RWPE2 (cell line): Measurements from ENCODE around the gene DPH6.
"Not testable (repeated sequence)": the region's sequence is repeated elsewhere in the genome, so short reads cannot be mapped to it uniquely, and the experiment has no call there.

Source experiments
- ATAC-seq: fragments of 200-7000 bp; cut with Tn5 transposase; 3 replicates; pipeline ENCODE4 v1.9.1; 2021; ENCODE audit warnings: low read depth
- DNase-seq: peaks from one replicate; pipeline ENCODE4 v3.0.0-alpha.2; 2020; ENCODE audit warnings: low spot score
- H3K27ac ChIP-seq: fragments of 450-650 bp; 2 replicates; pipeline ENCODE4 v1.5.1; 2017; ENCODE audit warnings: mild to moderate bottlenecking; ENCODE audit not compliant: poor library complexity, severe bottlenecking
- H3K27me3 ChIP-seq: fragments of 250-450 bp; sonication (Bioruptor Pico); 2 replicates; pipeline ENCODE4 v1.5.1; 2021; ENCODE audit warnings: mild to moderate bottlenecking, moderate library complexity; ENCODE audit not compliant: insufficient read depth, poor library complexity, severe bottlenecking
- H3K36me3 ChIP-seq: fragments of 250-450 bp; sonication (Bioruptor Pico); 2 replicates; pipeline ENCODE4 v1.5.1; 2020; ENCODE audit warnings: low read depth, mild to moderate bottlenecking, moderate library complexity
- H3K4me1 ChIP-seq: fragments of 250-450 bp; sonication (Bioruptor Pico); 2 replicates; pipeline ENCODE4 v1.5.1; 2021; ENCODE audit warnings: mild to moderate bottlenecking, moderate library complexity; ENCODE audit not compliant: insufficient read depth, poor library complexity, severe bottlenecking
- H3K4me3 ChIP-seq: fragments of 250-450 bp; sonication (Bioruptor Pico); 2 replicates; pipeline ENCODE4 v1.5.1; 2021; ENCODE audit warnings: mild to moderate bottlenecking, moderate library complexity; ENCODE audit not compliant: severe bottlenecking
- H3K9me3 ChIP-seq: fragments of 250-450 bp; sonication (Bioruptor Pico); 2 replicates; pipeline ENCODE4 v1.5.1; 2021; ENCODE audit warnings: mild to moderate bottlenecking, moderate library complexity; ENCODE audit not compliant: severe bottlenecking
- CTCF ChIP-seq: fragments of 450-650 bp; IDR thresholded peaks from one replicate; pipeline ENCODE4 v1.5.1; 2017; ENCODE audit warnings: mild to moderate bottlenecking, moderate library complexity; ENCODE audit not compliant: poor library complexity, severe bottlenecking

The DPH6 gene

GRCh38 chr15:35397027-35397426 lies 148.9 kb downstream of the DPH6 start:
- no peak for TF ChIP-seq CTCF
- DNase-seq, result no peak

DNA sequence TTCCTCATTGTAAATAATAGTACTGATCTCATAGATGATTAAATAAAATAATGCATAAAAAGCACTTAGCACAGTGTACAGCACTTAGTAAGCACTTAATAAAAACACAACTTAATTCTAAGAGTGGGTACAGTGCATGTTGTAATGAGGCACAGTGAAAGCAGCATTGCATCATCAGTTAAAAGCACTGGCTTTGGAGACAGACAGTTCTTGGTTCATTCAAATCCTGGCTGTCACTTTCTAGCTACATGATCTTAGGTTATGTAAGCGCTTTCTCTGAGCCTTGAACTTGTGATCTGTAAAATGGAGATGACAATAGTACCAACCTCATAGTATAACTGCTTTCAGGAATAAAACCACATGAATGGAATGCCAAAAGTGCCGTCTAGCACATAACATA lies 151.5 kb downstream of the DPH6 start:
- Histone ChIP-seq H3K36me3 (no peaks in the 10 kb centered on the region), H3K27ac (no peak overlapping the region), H3K4me3 (no peak overlapping the region), H3K4me1 (no peaks in the 10 kb centered on the region), H3K9me3 (no peaks in the 10 kb centered on the region), H3K27me3 (no peaks in the 10 kb centered on the region)
- TF ChIP-seq CTCF, result no peak
- ATAC-seq (no peak), DNase-seq (no peak)

More at GRCh38 chr15:35397027-35397426, 148.9 kb downstream of the DPH6 start:
- no peak overlapping the region for H3K4me3 ChIP-seq
- no peaks in the 10 kb centered on the region for H3K9me3 ChIP-seq
- no peak overlapping the region for H3K27ac ChIP-seq
- H3K27me3 ChIP-seq, result no peaks in the 10 kb centered on the region
- ATAC-seq, result no peak
- no peaks in the 10 kb centered on the region for H3K36me3 ChIP-seq
- H3K4me1 ChIP-seq, result no peaks in the 10 kb centered on the region

- Histone ChIP-seq H3K4me1 (no peaks in the 10 kb centered on the region), H3K36me3 (no peaks in the 10 kb centered on the region), H3K9me3 (no peaks in the 10 kb centered on the region), H3K27me3 (no peaks in the 10 kb centered on the region), H3K4me3 (no peak overlapping the region), H3K27ac (no peak overlapping the region)
- no peak for TF ChIP-seq CTCF
- ATAC-seq (no peak), DNase-seq (no peak)
These were observed 152.6 kb downstream of the DPH6 start for GRCh38 chr15:35393398-35393797.

- not testable (repeated sequence) for H3K36me3 ChIP-seq, H3K9me3 ChIP-seq, H3K4me3 ChIP-seq, H3K27ac ChIP-seq, DNase-seq, H3K4me1 ChIP-seq, ATAC-seq, H3K27me3 ChIP-seq
These were observed 154.5 kb downstream of the DPH6 start for GRCh38 chr15:35391408-35391984.

DNA sequence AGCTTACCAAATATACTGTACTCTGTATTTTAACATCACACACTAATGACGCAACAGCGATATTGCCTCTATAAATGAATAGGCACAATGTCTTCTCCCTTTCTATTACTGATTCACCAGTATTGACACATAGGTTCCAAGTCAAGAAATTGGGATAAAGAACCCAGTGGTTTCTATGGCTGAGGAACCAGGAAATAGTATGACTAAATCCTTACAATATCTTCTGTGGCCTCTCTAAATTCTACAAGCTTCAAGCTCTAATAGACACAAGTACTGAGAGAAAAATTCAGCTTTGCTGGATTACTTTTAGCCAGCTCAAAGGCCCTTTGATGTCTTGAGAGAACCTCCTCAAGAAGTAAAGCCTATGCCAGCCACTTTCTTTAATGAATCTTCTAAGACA lies 162.5 kb downstream of the DPH6 start:
- DNase-seq (no peak), ATAC-seq (no peak)
- Histone ChIP-seq H3K27me3 (no peaks in the 10 kb centered on the region), H3K4me1 (no peaks in the 10 kb centered on the region), H3K36me3 (peaks cover 6% of the 10 kb centered on the region; the same call in 1 of the 2 replicates), H3K27ac (no peak overlapping the region), H3K9me3 (no peaks in the 10 kb centered on the region), H3K4me3 (no peak overlapping the region)
- TF ChIP-seq CTCF, result no peak
